GM18502 (cell line): ENCODE data around the gene HNRNPD.
"Not testable (repeated sequence)": the region's sequence is repeated elsewhere in the genome, so short reads cannot be mapped to it uniquely, and the experiment has no call there.

ENCODE experiments used
- ATAC-seq: cut with Tn5 transposase; IDR thresholded peaks from one replicate; pipeline ENCODE4 v1.9.1; 2021; ENCODE audit warnings: mild to moderate bottlenecking; ENCODE audit not compliant: unreplicated experiment, poor library complexity

Gene HNRNPD

GRCh38 chr4:82303063-82303462 lies 70.7 kb downstream of the HNRNPD start:
- not testable (repeated sequence) for ATAC-seq
